ENCODE data around the gene WT1. TPM values are rescaled to one million over a fixed set of nuclear protein-coding genes. Genes with fewer than 3 reads are reported as not detected.

The WT1 gene
- total RNA-seq, 1 donor from 2014 or later = not detected

- no peaks in the 10 kb centered on the region for H3K4me1 Mint-ChIP-seq (ENCODE audit: unreplicated experiment)
- no peak overlapping the region for H3K27ac Mint-ChIP-seq (ENCODE audit: unreplicated experiment)
- peaks cover 12% of the 10 kb centered on the region for H3K27me3 Mint-ChIP-seq (ENCODE audit: unreplicated experiment)
- H3K36me3 Mint-ChIP-seq (ENCODE audit: unreplicated experiment) = no peaks in the 10 kb centered on the region
- no peak for DNase-seq (ENCODE audit: extremely low spot score, unreplicated experiment)
- H3K4me3 Mint-ChIP-seq (ENCODE audit: unreplicated experiment) = no peak overlapping the region
- TF ChIP-seq CTCF (IDR thresholded peaks at IDR 0.05) = no peak
- H3K9me3 Mint-ChIP-seq (ENCODE audit: unreplicated experiment) = peaks cover 5% of the 10 kb centered on the region
Measured at GRCh38 chr11:32405592-32405991, 29.7 kb downstream of the WT1 start.

- Mint-ChIP-seq H3K27me3 (ENCODE audit: unreplicated experiment) (peaks cover 4% of the 10 kb centered on the region), H3K36me3 (ENCODE audit: unreplicated experiment) (no peaks in the 10 kb centered on the region), H3K9me3 (ENCODE audit: unreplicated experiment) (peaks cover 5% of the 10 kb centered on the region), H3K27ac (ENCODE audit: unreplicated experiment) (no peak overlapping the region), H3K4me1 (ENCODE audit: unreplicated experiment) (no peaks in the 10 kb centered on the region), H3K4me3 (ENCODE audit: unreplicated experiment) (no peak overlapping the region)
- TF ChIP-seq CTCF (IDR thresholded peaks at IDR 0.05) = no peak
- DNase-seq (ENCODE audit: extremely low spot score, unreplicated experiment) = no peak
Measured at GRCh38 chr11:32402836-32403235, 32.5 kb downstream of the WT1 start.

- TF ChIP-seq CTCF (IDR thresholded peaks at IDR 0.05) = no peak
- DNase-seq (ENCODE audit: extremely low spot score, unreplicated experiment) = no peak
- peaks cover 5% of the 10 kb centered on the region for H3K9me3 Mint-ChIP-seq (ENCODE audit: unreplicated experiment)
- no peak overlapping the region for H3K27ac Mint-ChIP-seq (ENCODE audit: unreplicated experiment)
- no peak overlapping the region for H3K4me3 Mint-ChIP-seq (ENCODE audit: unreplicated experiment)
- H3K36me3 Mint-ChIP-seq (ENCODE audit: unreplicated experiment) = no peaks in the 10 kb centered on the region
- H3K4me1 Mint-ChIP-seq (ENCODE audit: unreplicated experiment) = no peaks in the 10 kb centered on the region
- no peaks in the 10 kb centered on the region for H3K27me3 Mint-ChIP-seq (ENCODE audit: unreplicated experiment)
Measured at GRCh38 chr11:32400670-32401369, 34.5 kb downstream of the WT1 start.

GRCh38 chr11:32400196-32400595 is 35.1 kb downstream of the WT1 start:
- Mint-ChIP-seq H3K36me3 (ENCODE audit: unreplicated experiment) (no peaks in the 10 kb centered on the region), H3K4me3 (ENCODE audit: unreplicated experiment) (no peak overlapping the region), H3K9me3 (ENCODE audit: unreplicated experiment) (peaks cover 5% of the 10 kb centered on the region), H3K4me1 (ENCODE audit: unreplicated experiment) (no peaks in the 10 kb centered on the region), H3K27me3 (ENCODE audit: unreplicated experiment) (no peaks in the 10 kb centered on the region), H3K27ac (ENCODE audit: unreplicated experiment) (no peak overlapping the region)
- no peak for DNase-seq (ENCODE audit: extremely low spot score, unreplicated experiment)
- TF ChIP-seq CTCF (IDR thresholded peaks at IDR 0.05) = no peak

- no peaks in the 10 kb centered on the region for H3K27me3 Mint-ChIP-seq (ENCODE audit: unreplicated experiment)
Measured at GRCh38 chr11:32396991-32397390, 38.3 kb downstream of the WT1 start.

More at GRCh38 chr11:32396991-32397390, 38.3 kb downstream of the WT1 start:
- no peak for DNase-seq (ENCODE audit: extremely low spot score, unreplicated experiment)
- no peak overlapping the region for H3K27ac Mint-ChIP-seq (ENCODE audit: unreplicated experiment)
- no peaks in the 10 kb centered on the region for H3K36me3 Mint-ChIP-seq (ENCODE audit: unreplicated experiment)
- H3K4me1 Mint-ChIP-seq (ENCODE audit: unreplicated experiment) = no peaks in the 10 kb centered on the region
- peaks cover 5% of the 10 kb centered on the region for H3K9me3 Mint-ChIP-seq (ENCODE audit: unreplicated experiment)
- H3K4me3 Mint-ChIP-seq (ENCODE audit: unreplicated experiment) = no peak overlapping the region
- no peak for TF ChIP-seq CTCF (IDR thresholded peaks at IDR 0.05)

All from osteocyte (in vitro differentiated cells).